HG02678 (cell line): Measurements from ENCODE around the gene RAB1B.
"Not testable (repeated sequence)": the region's sequence is repeated elsewhere in the genome, so short reads cannot be mapped to it uniquely, and the experiment has no call there.

Source experiments
- ATAC-seq: cut with Tn5 transposase; IDR thresholded peaks from one replicate; pipeline ENCODE4 v1.9.1; 2021; ENCODE audit warnings: mild to moderate bottlenecking, moderate library complexity; ENCODE audit not compliant: unreplicated experiment

The RAB1B gene

GRCh38 chr11:66266378-66267038, 1.9 kb upstream of the RAB1B start:
- no peak for ATAC-seq

DNA sequence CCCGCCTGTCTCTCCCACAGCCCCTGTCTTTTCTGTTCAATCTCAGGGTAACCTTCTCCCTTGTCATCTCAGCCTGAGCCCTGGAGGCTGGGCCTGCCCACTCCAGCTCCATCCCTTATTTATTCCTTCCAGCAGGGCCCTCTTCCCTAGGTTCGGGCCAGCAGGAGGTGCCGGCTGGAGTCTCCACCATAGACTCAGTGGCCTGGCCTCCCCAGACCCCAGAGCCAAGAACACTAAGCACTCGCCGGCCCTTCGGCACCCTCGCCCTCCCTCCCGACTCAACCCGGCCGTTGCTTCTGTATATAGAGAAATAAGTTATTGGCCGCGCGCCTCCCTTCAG, 1.4 kb upstream of the RAB1B start:
- ATAC-seq = no peak

DNA sequence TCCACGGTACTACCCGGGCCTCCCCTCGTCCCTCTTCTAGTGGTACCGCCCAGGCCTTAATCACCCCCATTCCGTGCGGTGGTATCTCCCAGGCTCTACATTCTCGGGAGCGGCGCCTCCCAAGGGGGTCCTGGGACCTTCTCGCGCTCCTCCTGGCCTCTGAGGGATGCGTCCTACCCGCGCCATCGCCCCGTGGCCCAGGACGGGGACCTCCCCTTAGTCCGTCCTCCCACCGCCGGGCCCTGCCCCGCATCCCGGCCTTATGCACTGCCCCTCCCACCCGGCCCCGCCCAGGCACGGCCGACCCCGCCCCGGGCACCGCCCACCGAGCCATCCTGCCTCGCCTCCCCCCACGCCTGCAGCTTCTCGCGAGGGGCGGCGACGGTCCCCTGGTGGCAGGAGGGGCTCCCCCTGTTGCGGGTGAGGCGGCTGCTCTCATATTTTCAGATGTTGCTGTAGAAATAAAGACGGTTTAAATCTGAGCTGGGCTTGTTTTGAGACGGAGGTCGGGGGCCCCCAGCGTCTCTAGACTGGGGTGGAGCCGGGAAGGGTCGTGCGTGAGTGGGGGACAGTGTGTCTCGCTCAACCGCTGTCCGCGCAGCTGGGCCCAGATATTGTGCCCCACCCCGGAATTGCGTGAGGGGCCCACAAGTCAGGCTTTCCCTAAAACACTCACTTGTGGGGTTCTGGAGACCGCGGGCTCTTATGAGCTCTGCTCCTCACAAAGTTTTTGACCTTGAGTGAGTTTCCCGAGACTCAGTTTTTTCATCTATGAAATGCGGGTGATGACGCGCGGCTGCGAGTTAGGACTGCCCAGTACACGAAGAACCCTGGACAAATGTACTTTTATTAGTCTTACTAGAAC, 828 bp upstream of the RAB1B start:
- ATAC-seq = peak; percentile 44

- no peak for ATAC-seq
These were observed 790 bp downstream of the RAB1B start for GRCh38 chr11:66268952-66269905.

DNA sequence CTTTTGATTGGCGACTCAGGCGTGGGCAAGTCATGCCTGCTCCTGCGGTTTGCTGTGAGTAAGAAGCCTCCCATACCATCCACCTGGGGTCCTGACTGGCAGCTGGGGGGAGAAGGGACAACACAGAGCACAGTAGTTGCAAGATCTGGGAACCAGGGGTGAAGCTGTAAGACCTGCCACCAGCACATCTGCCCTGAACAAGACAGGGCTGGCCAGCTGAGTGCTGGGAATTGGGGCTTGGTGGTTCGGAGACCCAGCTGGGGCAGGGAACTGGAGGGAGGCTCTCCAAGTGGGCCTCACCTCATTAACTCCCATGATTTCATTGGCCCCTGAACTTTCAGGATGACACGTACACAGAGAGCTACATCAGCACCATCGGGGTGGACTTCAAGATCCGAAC, 3.4 kb downstream of the RAB1B start:
- ATAC-seq = no peak

- no peak for ATAC-seq
These were observed 4.2 kb downstream of the RAB1B start for GRCh38 chr11:66272596-66272995.

DNA sequence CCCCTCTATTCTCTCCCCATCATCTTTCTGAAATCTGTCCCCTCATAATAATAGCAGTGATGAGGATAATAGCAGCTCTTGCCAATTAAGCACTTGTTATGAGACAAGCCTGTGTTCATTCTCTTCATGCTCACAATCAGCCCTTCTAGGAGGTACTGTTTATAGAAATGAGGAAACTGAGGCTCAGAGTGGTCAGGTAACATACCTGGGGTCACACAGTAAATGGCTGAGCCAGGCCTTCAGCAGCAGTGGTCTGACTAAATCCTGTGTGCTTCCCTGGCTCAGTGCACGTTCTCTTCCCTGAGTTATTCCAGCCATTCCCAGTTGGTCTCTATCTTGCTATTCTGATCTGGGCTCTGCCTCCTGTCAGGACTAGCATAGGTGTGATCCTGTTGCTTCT, 5.8 kb downstream of the RAB1B start:
- no peak for ATAC-seq

- no peak for ATAC-seq
These were observed 7.0 kb downstream of the RAB1B start for GRCh38 chr11:66275396-66275795.

DNA sequence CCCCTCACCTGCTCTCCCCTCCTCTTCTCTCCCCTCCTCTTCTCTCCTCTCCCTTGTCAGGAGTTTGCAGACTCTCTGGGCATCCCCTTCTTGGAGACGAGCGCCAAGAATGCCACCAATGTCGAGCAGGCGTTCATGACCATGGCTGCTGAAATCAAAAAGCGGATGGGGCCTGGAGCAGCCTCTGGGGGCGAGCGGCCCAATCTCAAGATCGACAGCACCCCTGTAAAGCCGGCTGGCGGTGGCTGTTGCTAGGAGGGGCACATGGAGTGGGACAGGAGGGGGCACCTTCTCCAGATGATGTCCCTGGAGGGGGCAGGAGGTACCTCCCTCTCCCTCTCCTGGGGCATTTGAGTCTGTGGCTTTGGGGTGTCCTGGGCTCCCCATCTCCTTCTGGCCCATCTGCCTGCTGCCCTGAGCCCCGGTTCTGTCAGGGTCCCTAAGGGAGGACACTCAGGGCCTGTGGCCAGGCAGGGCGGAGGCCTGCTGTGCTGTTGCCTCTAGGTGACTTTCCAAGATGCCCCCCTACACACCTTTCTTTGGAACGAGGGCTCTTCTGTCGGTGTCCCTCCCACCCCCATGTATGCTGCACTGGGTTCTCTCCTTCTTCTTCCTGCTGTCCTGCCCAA, 7.7 kb downstream of the RAB1B start:
- ATAC-seq = no peak

DNA sequence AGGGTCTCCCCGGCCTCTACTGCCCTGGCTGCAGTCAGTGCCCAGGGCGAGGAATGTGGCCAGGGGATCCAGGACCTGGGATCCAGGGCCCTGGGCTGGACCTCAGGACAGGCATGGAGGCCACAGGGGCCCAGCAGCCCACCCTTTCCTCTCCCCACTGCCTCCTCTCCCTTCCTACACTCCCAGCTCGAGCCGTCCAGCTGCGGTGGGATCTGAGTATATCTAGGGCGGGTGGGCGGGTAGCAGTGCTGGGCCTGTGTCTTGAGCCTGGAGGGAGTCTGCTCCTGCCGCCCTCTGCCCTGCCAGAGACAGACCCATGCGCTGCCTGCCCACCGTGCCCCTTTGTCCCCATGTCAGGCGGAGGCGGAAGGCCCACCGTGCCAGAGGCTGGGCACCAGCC, 8.2 kb downstream of the RAB1B start:
- not testable (repeated sequence) for ATAC-seq

- ATAC-seq = not testable (repeated sequence)
These were observed 8.6 kb downstream of the RAB1B start for GRCh38 chr11:66277064-66277463.

- peak; percentile 36 for ATAC-seq
These were observed 9.3 kb downstream of the RAB1B start, which contains the start of gene CNIH2 for GRCh38 chr11:66277471-66278362. Gene CNIH2 (plus strand): TSS chr11:66278175. CDS start chr11:66278457, 282 bp downstream.

GRCh38 chr11:66278363-66279091, 10.1 kb downstream of the RAB1B start:
- ATAC-seq = no peak

DNA sequence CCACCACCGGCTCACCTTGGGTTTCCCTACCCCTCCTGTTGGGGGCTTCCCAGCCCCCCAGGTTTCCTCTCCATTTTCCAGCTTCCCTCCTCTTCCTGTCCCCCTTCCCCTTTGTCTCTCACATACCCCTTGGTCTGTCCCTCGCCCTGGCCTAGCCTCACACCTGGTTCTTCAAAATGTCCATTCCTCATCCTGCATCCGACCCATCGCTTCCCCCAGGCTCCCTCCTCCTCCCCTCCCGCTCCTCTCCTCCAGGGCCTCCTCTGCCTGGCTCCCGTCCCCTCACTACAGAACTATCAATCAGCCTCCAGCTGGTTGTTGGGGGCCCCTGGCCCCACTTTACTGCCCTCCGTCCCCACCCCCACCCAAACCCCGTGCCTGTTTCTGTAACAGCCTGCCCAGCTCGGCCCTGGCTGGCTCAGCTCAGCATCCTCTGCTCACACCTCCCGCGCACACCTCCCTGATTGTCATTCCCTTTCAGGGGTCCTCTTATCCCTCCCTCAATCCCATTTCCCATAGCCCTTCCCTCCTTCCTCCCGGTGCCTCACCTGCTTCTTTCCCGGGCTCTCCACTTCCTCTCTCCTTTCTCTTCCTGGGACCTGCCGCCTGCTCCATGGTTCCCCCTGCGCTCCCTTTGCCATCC, 10.8 kb downstream of the RAB1B start:
- no peak for ATAC-seq

- no peak for ATAC-seq
These were observed 12.0 kb downstream of the RAB1B start for GRCh38 chr11:66280428-66280827.

DNA sequence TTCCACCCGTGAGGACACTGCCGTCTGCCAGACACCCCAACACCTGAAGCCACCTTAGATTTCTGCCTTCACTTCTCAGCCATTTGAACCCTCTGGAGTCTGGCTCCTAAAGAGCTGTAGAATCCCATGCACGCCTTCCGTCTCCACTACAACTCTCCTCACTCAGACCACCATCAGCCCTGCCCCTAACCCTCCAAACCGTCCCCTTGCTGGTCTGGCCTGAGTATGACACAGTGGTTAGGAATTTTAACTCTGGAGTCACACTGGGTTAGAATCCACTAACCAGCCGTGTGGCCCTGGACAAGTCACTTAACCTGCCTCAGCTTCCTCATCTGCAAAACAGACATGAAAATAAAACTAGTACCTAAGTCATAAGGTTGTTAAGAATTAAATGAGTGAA, 12.6 kb downstream of the RAB1B start:
- no peak for ATAC-seq

GRCh38 chr11:66281776-66282467, 13.5 kb downstream of the RAB1B start:
- ATAC-seq = no peak
